ENCODE results near the gene DOK1. TPM values are rescaled to one million over a fixed set of nuclear protein-coding genes. Genes with fewer than 3 reads are reported as not detected.

The DOK1 gene
- total RNA-seq, 1 donor from 2014 or later, result 27.8 TPM

- Mint-ChIP-seq H3K9me3 (ENCODE audit: unreplicated experiment) (no peaks in the 10 kb centered on the region), H3K27ac (ENCODE audit: unreplicated experiment) (peak overlapping the region; percentile 67), H3K4me3 (ENCODE audit: unreplicated experiment) (peak overlapping the region; percentile 95), H3K27me3 (ENCODE audit: unreplicated experiment) (peaks cover 4% of the 10 kb centered on the region), H3K4me1 (ENCODE audit: unreplicated experiment) (peaks cover 26% of the 10 kb centered on the region), H3K36me3 (ENCODE audit: low read depth, unreplicated experiment) (peaks cover 11% of the 10 kb centered on the region)
- peak; percentile 48 for DNase-seq (ENCODE audit: low spot score)
- no peak for TF ChIP-seq CTCF (IDR thresholded peaks at IDR 0.05; ENCODE audit: unreplicated experiment)
Measured at GRCh38 chr2:74554820-74555531, 456 bp downstream of the DOK1 start.

- no peak for DNase-seq (ENCODE audit: low spot score)
- no peaks in the 10 kb centered on the region for H3K9me3 Mint-ChIP-seq (ENCODE audit: unreplicated experiment)
- no peak overlapping the region for H3K27ac Mint-ChIP-seq (ENCODE audit: unreplicated experiment)
- no peak for TF ChIP-seq CTCF (IDR thresholded peaks at IDR 0.05; ENCODE audit: unreplicated experiment)
- H3K36me3 Mint-ChIP-seq (ENCODE audit: low read depth, unreplicated experiment), result peaks cover 11% of the 10 kb centered on the region
- peaks cover 6% of the 10 kb centered on the region for H3K27me3 Mint-ChIP-seq (ENCODE audit: unreplicated experiment)
- H3K4me1 Mint-ChIP-seq (ENCODE audit: unreplicated experiment), result peaks cover 33% of the 10 kb centered on the region
- peak overlapping the region; percentile 95 for H3K4me3 Mint-ChIP-seq (ENCODE audit: unreplicated experiment)
Measured at GRCh38 chr2:74555610-74556103, 1.1 kb downstream of the DOK1 start.

GRCh38 chr2:74556159-74556558, 1.6 kb downstream of the DOK1 start:
- no peak for DNase-seq (ENCODE audit: low spot score)
- Mint-ChIP-seq H3K4me1 (ENCODE audit: unreplicated experiment) (peaks cover 35% of the 10 kb centered on the region), H3K9me3 (ENCODE audit: unreplicated experiment) (no peaks in the 10 kb centered on the region), H3K27ac (ENCODE audit: unreplicated experiment) (no peak overlapping the region), H3K4me3 (ENCODE audit: unreplicated experiment) (no peak overlapping the region), H3K27me3 (ENCODE audit: unreplicated experiment) (peaks cover 8% of the 10 kb centered on the region), H3K36me3 (ENCODE audit: low read depth, unreplicated experiment) (peaks cover 10% of the 10 kb centered on the region)
- TF ChIP-seq CTCF (IDR thresholded peaks at IDR 0.05; ENCODE audit: unreplicated experiment), result no peak

GRCh38 chr2:74556831-74557370, 2.4 kb downstream of the DOK1 start:
- H3K27me3 Mint-ChIP-seq (ENCODE audit: unreplicated experiment), result peaks cover 13% of the 10 kb centered on the region
- TF ChIP-seq CTCF (IDR thresholded peaks at IDR 0.05; ENCODE audit: unreplicated experiment), result no peak
- no peak overlapping the region for H3K4me3 Mint-ChIP-seq (ENCODE audit: unreplicated experiment)

More at GRCh38 chr2:74556831-74557370, 2.4 kb downstream of the DOK1 start:
- Mint-ChIP-seq H3K9me3 (ENCODE audit: unreplicated experiment) (no peaks in the 10 kb centered on the region), H3K27ac (ENCODE audit: unreplicated experiment) (no peak overlapping the region), H3K36me3 (ENCODE audit: low read depth, unreplicated experiment) (peaks cover 5% of the 10 kb centered on the region), H3K4me1 (ENCODE audit: unreplicated experiment) (peaks cover 43% of the 10 kb centered on the region)
- DNase-seq (ENCODE audit: low spot score), result no peak

Measured in endothelial cell (in vitro differentiated cells).